K562 (cell line): ENCODE measurements around the gene MAPKAPK2. TPM values are rescaled to one million over a fixed set of nuclear protein-coding genes. Genes with fewer than 3 reads are reported as not detected.

Experiments
- ATAC-seq: fragments of 200-7000 bp; cut with Tn5 transposase; 3 replicates; pipeline ENCODE4 v1.9.1; 2020; ENCODE audit warnings: moderate library complexity
- BruUV-seq: library from RNA; stranded (reverse); fragments of 400-500 nt; replicated peaks from 2 replicates; lab custom pipeline; 2021; lab: Mats Ljungman, UMichigan
- CTCF ChIA-PET: fragments of 300-600 bp; formaldehyde crosslinking; extraction: SDS; loops from one replicate; lab custom pipeline; 2021; ENCODE audit warnings: low intra/inter-chr PET ratio; lab: Yijun Ruan, JAX
- POLR2A ChIA-PET: fragments of 300-600, 350-650 bp; sonication (Branson Sonifier 250); formaldehyde crosslinking; extraction: SDS; loops from one replicate; lab custom pipeline; 2021; ENCODE audit warnings: antibody characterized with exemption, inconsistent platforms; lab: Yijun Ruan, JAX
- DNase-seq, 4 experiments: peaks; one replicate each; pipeline versions ENCODE4 v3.0.0 to v3.0.0-alpha.2; 2011 to 2018; ENCODE audit warnings: low spot score in 3 of 4, mixed read lengths in 3 of 4; ENCODE audit errors: extremely low read depth in 1 of 4
- FAIRE-seq: peaks from 2 replicates; lab custom pipeline; 2011; peaks lifted over from hg19 to GRCh38; lab: Jason Lieb, UNC
- H2AFZ ChIP-seq: 2 replicates; pipeline ENCODE4 v1.6.0; 2011; ENCODE audit warnings: low read depth, low read length, control low read depth, inconsistent platforms
- H3K27ac ChIP-seq: fragments of 200-600 bp; 3 replicates; pipeline ENCODE4 v1.8.0; 2011; ENCODE audit warnings: low read depth, mild to moderate bottlenecking, control low read depth, inconsistent platforms, low read length, moderate library complexity, mixed read lengths; ENCODE audit errors: extremely low read depth
- H3K27me3 ChIP-seq, 2 experiments: fragments of 300-600 bp in 1 of 2; 2 replicates in 1 of 2; 3 replicates in 1 of 2; pipeline versions ENCODE4 v1.6.0 to v1.8.0; 2011; ENCODE audit warnings: inconsistent platforms in 2 of 2, low read length in 2 of 2, mild to moderate bottlenecking in 1 of 2, mixed read lengths in 1 of 2, moderate library complexity in 1 of 2; ENCODE audit not compliant: control insufficient read depth in 2 of 2, insufficient read depth in 2 of 2
- H3K36me3 ChIP-seq: fragments of 300-600 bp; 3 replicates; pipeline ENCODE4 v1.8.0; 2011; ENCODE audit warnings: mild to moderate bottlenecking, low read length, inconsistent platforms; ENCODE audit not compliant: control insufficient read depth, insufficient read depth
- H3K4me1 ChIP-seq, 2 experiments: fragments of 200-600 bp in 1 of 2; replicated peaks in 1 of 2; 2 replicates in 1 of 2; 3 replicates in 1 of 2; pipeline versions ENCODE4 v1.5.1 to v1.8.0; 2011; ENCODE audit warnings: inconsistent platforms in 2 of 2, low read length in 2 of 2, mild to moderate bottlenecking in 1 of 2, mixed read lengths in 1 of 2, moderate library complexity in 1 of 2; ENCODE audit not compliant: control insufficient read depth in 2 of 2, insufficient read depth in 2 of 2
- H3K4me2 ChIP-seq: 2 replicates; pipeline ENCODE4 v1.6.1; 2011; ENCODE audit warnings: low read length, control low read depth, inconsistent platforms, mixed read lengths; ENCODE audit not compliant: insufficient read depth
- H3K4me3 ChIP-seq: fragments of 200-600 bp; sonication (generic), shearing (Covaris generic); 2 replicates; pipeline ENCODE4 v1.5.1; 2016; ENCODE audit warnings: control low read depth, inconsistent platforms
- H3K79me2 ChIP-seq: fragments of 200-600 bp; 3 replicates; pipeline ENCODE4 v1.8.0; 2011; ENCODE audit warnings: low read length, inconsistent platforms; ENCODE audit not compliant: control insufficient read depth, insufficient read depth
- H3K9ac ChIP-seq, 2 experiments: 2 replicates each; pipeline versions ENCODE4 v1.6.0 to v1.6.1; 2011; ENCODE audit warnings: low read depth in 2 of 2, low read length in 2 of 2, control low read depth in 1 of 2, inconsistent platforms in 1 of 2, mild to moderate bottlenecking in 1 of 2, mixed read lengths in 1 of 2; ENCODE audit not compliant: insufficient read depth in 1 of 2
- H3K9me1 ChIP-seq: one replicate; pipeline ENCODE4 v1.6.0; 2011; ENCODE audit warnings: inconsistent platforms, mild to moderate bottlenecking, low read length, moderate library complexity; ENCODE audit not compliant: control insufficient read depth, insufficient read depth
- H3K9me3 ChIP-seq: replicated peaks from 2 replicates; pipeline ENCODE4 v1.5.1; 2011; ENCODE audit warnings: low read depth, low read length, inconsistent platforms; ENCODE audit not compliant: control insufficient read depth, insufficient read depth
- H4K20me1 ChIP-seq: replicated peaks from 2 replicates; pipeline ENCODE4 v1.6.1; 2011; ENCODE audit warnings: low read length, inconsistent platforms, mixed read lengths; ENCODE audit not compliant: control insufficient read depth, insufficient read depth
- ATF1 ChIP-seq, 2 experiments: fragments of 450-650 bp in 1 of 2; IDR thresholded peaks; 2 replicates each; pipeline ENCODE4 v1.6.1; 2016; ENCODE audit warnings: missing compliant biosample characterization in 1 of 2, missing genetic modification characterization in 1 of 2
- CREM ChIP-seq: IDR thresholded peaks from 2 replicates; pipeline ENCODE4 v1.6.1; 2014; ENCODE audit warnings: antibody characterized with exemption, low read depth
- ESRRB ChIP-seq: fragments of 250-450 bp; sonication (Bioruptor Pico); IDR thresholded peaks from 2 replicates; pipeline ENCODE4 v1.5.0; 2020; ENCODE audit warnings: mild to moderate bottlenecking, moderate library complexity, borderline replicate concordance
- FOS ChIP-seq: IDR thresholded peaks from 3 replicates; pipeline ENCODE4 v1.6.1; 2011; ENCODE audit not compliant: insufficient read length; ENCODE audit errors: extremely low read depth
- GTF3C2 ChIP-seq: IDR thresholded peaks from 3 replicates; pipeline ENCODE4 v1.6.1; 2011; ENCODE audit warnings: borderline replicate concordance, mild to moderate bottlenecking, moderate library complexity; ENCODE audit not compliant: insufficient read length; ENCODE audit errors: extremely low read depth
- HNRNPLL ChIP-seq: fragments of 200-400 bp; formaldehyde crosslinking; IDR thresholded peaks from 2 replicates; pipeline ENCODE4 v1.6.1; 2017; ENCODE audit warnings: low read length, low read depth, mild to moderate bottlenecking; ENCODE audit not compliant: poor library complexity, severe bottlenecking
- MEF2A ChIP-seq: IDR thresholded peaks from 2 replicates; pipeline ENCODE4 v1.6.1; 2011; ENCODE audit warnings: low read depth, mild to moderate bottlenecking, low read length, moderate library complexity; ENCODE audit not compliant: control insufficient read depth
- POLR3A ChIP-seq: IDR thresholded peaks from 2 replicates; pipeline ENCODE4 v1.6.1; 2011; ENCODE audit warnings: borderline replicate concordance, mild to moderate bottlenecking, moderate library complexity; ENCODE audit not compliant: insufficient read length, insufficient read depth; ENCODE audit errors: extremely low read depth
- RERE ChIP-seq: sonication (generic); formaldehyde crosslinking; IDR thresholded peaks from 2 replicates; pipeline ENCODE4 v1.8.0; 2023; ENCODE audit warnings: missing genetic modification reagents, mild to moderate bottlenecking, borderline replicate concordance
- ZNF263 ChIP-seq: sonication (generic); formaldehyde crosslinking; IDR thresholded peaks from 2 replicates; pipeline ENCODE4 v1.8.0; 2022; ENCODE audit warnings: mild to moderate bottlenecking, missing genetic modification reagents, borderline replicate concordance
- ZNF277 ChIP-seq: fragments of 250-450 bp; sonication (Bioruptor Pico); IDR thresholded peaks from 2 replicates; pipeline ENCODE4 v1.8.0; 2022; ENCODE audit warnings: inconsistent platforms, mild to moderate bottlenecking, moderate library complexity, borderline replicate concordance
- ZNF699 ChIP-seq: fragments of 250-450 bp; sonication (Bioruptor Pico); IDR thresholded peaks from 2 replicates; pipeline ENCODE4 v1.8.0; 2021; ENCODE audit warnings: mild to moderate bottlenecking, moderate library complexity; ENCODE audit not compliant: insufficient replicate concordance
- WGBS: fragments of 100-300 bp; shearing (Covaris generic); methylation state at CpG from one replicate; pipeline ENCODE4 v1.1.6; 2016; ENCODE audit warnings: low coverage, mixed read lengths; ENCODE audit not compliant: insufficient coverage; ENCODE audit errors: missing lambda C conversion rate; 5-methylcytosine and 5-hydroxymethylcytosine counted together
- in situ Hi-C: fragments of 300-500 bp; cut with MboI; formaldehyde crosslinking; loops from 4 replicates; pipeline ENCODE4 v1.15.0; 2018; ENCODE audit warnings: inconsistent platforms, mixed read lengths
- intact Hi-C: fragments of 100-400 bp; cut with micrococcal nuclease; formaldehyde crosslinking; loops from 2 replicates; pipeline ENCODE4 v1.14.2; 2022
- polyA plus RNA-seq, 8 experiments: library from polyadenylated mRNA; depleted of rRNA in 4 of 8; stranded (reverse) in 5 of 8; unstranded in 3 of 8; fragments of >200 nt; fragmentation: Nextera tagmentation in 2 of 8; fragmentation: Illumina TruSeq in 1 of 8; extraction: Ambion mirVana in 2 of 8; extraction: Trizol in 1 of 8; gene quantifications; 2 replicates each; pipeline versions ENCODE4 v1.2.1 to v1.2.3, GENCODE V29; 2011 to 2014; ENCODE audit warnings: inconsistent platforms in 1 of 8, missing spikeins in 1 of 8
- total RNA-seq, 7 experiments: library from RNA; depleted of rRNA in 6 of 7; stranded (reverse); fragments of >200 nt in 6 of 7; fragmentation: Illumina TruSeq in 2 of 7; extraction: Trizol in 2 of 7; gene quantifications; 2 replicates each; pipeline versions ENCODE4 v1.2.1 to v1.2.3, GENCODE V29; 2011 to 2021; ENCODE audit warnings: low replicate concordance in 1 of 7

MAPKAPK2 gene
- total and polyA plus RNA-seq, 9 of the 15 experiments (the other 6 are each of a cell fraction or from before 2014, with no cell fraction given): 0.63 to 94.2 (median 52.1) TPM

- Histone ChIP-seq H2AFZ (no peak overlapping the region), H3K27me3 (no peaks in the 10 kb centered on the region), H3K4me3 (no peak overlapping the region), H3K36me3 (peaks cover 48% of the 10 kb centered on the region), H3K79me2 (peaks cover 32% of the 10 kb centered on the region), H3K9me1 (peaks cover 18% of the 10 kb centered on the region), H3K9ac (no peak overlapping the region), H4K20me1 (peaks cover 35% of the 10 kb centered on the region), H3K27ac (no peak overlapping the region), H3K9me3 (no peaks in the 10 kb centered on the region), H3K4me1 (peaks cover 11 to 16% of the 10 kb centered on the region in 2 experiments; a peak in 4 of 5 replicates), H3K4me2 (no peak overlapping the region)
- in situ Hi-C loops: no loop called here
- POLR2A ChIA-PET: interaction anchor here (0.7 kb wide), 1 partner anchor 1379 kb away, joined by 3 read pairs; no protein-coding TSS in a partner anchor
- intact Hi-C loops: loop anchor here (5.0 kb wide), 1 partner anchor 254 kb away; no protein-coding TSS in a partner anchor
- DNase-seq (no peak), FAIRE-seq (no peak), ATAC-seq (no peak)
- 95% methylated on average over 9 of the region's 9 CpGs for WGBS
- no TSS peak for BruUV-seq
- CTCF ChIA-PET: no interaction called here
- TF ChIP-seq ESRRB (CRISPR knock-in tag) (no peak), FOS (no peak), GTF3C2 (no peak), ZNF699 (CRISPR knock-in tag) (no peak), ZNF277 (no peak), ZNF263 (CRISPR knock-in tag) (no peak), MEF2A (no peak), ATF1 (CRISPR knock-in tag; IDR thresholded peaks at IDR 0.05) (no peak), ATF1 (tag; IDR thresholded peaks at IDR 0.05) (no peak), CREM (no peak), RERE (CRISPR knock-in tag) (no peak), HNRNPLL (no peak), POLR3A (no peak)
These were observed 43.9 kb downstream of the MAPKAPK2 start for GRCh38 chr1:206728697-206728987.
